ENCODE results near the gene POLG.

The POLG gene

GRCh38 chr15:89366656-89367393, 32.2 kb upstream of the POLG start:
- no peak for DNase-seq (ENCODE audit: low read depth in 1 of 2, low spot score in 1 of 2)
- no peak for TF ChIP-seq JUND (IDR thresholded peaks at IDR 0.05; ENCODE audit: low read depth)
- in situ Hi-C loops (cut with HindIII; ENCODE audit: low pct_unique_long_range_greater_than_20kb, low sequenced_read_pairs), result no loop called here

GRCh38 chr15:89365462-89366065, 30.9 kb upstream of the POLG start:
- no peak for TF ChIP-seq JUND (IDR thresholded peaks at IDR 0.05; ENCODE audit: low read depth)
- DNase-seq (ENCODE audit: low read depth in 1 of 2, low spot score in 1 of 2), result no peak
- in situ Hi-C loops (cut with HindIII; ENCODE audit: low pct_unique_long_range_greater_than_20kb, low sequenced_read_pairs), result no loop called here

- in situ Hi-C loops (cut with HindIII; ENCODE audit: low pct_unique_long_range_greater_than_20kb, low sequenced_read_pairs), result no loop called here
- peak; percentile 45 to 77 for DNase-seq (ENCODE audit: low read depth in 1 of 2, low spot score in 1 of 2)
Measured at GRCh38 chr15:89364741-89365450, 30.3 kb upstream of the POLG start.

GRCh38 chr15:89364341-89364740, 29.7 kb upstream of the POLG start:
- no peak for DNase-seq (ENCODE audit: low read depth in 1 of 2, low spot score in 1 of 2)
- TF ChIP-seq JUND (IDR thresholded peaks at IDR 0.05; ENCODE audit: low read depth), result no peak
- in situ Hi-C loops (cut with HindIII; ENCODE audit: low pct_unique_long_range_greater_than_20kb, low sequenced_read_pairs), result no loop called here

More at GRCh38 chr15:89364741-89365450, 30.3 kb upstream of the POLG start:
- TF ChIP-seq JUND (IDR thresholded peaks at IDR 0.05; ENCODE audit: low read depth), result no peak

GRCh38 chr15:89363770-89364169, 29.1 kb upstream of the POLG start:
- no peak for DNase-seq (ENCODE audit: low read depth in 1 of 2, low spot score in 1 of 2)
- in situ Hi-C loops (cut with HindIII; ENCODE audit: low pct_unique_long_range_greater_than_20kb, low sequenced_read_pairs), result no loop called here
- no peak for TF ChIP-seq JUND (IDR thresholded peaks at IDR 0.05; ENCODE audit: low read depth)

- no peak for DNase-seq (ENCODE audit: low read depth in 1 of 2, low spot score in 1 of 2)
- in situ Hi-C loops (cut with HindIII; ENCODE audit: low pct_unique_long_range_greater_than_20kb, low sequenced_read_pairs), result no loop called here
- TF ChIP-seq JUND (IDR thresholded peaks at IDR 0.05; ENCODE audit: low read depth), result no peak
Measured at GRCh38 chr15:89363133-89363532, 28.5 kb upstream of the POLG start.

GRCh38 chr15:89362203-89363101, 27.8 kb upstream of the POLG start:
- in situ Hi-C loops (cut with HindIII; ENCODE audit: low pct_unique_long_range_greater_than_20kb, low sequenced_read_pairs), result no loop called here
- DNase-seq (ENCODE audit: low read depth in 1 of 2, low spot score in 1 of 2), result no peak
- TF ChIP-seq JUND (IDR thresholded peaks at IDR 0.05; ENCODE audit: low read depth), result no peak

GRCh38 chr15:89361451-89362202, 27.0 kb upstream of the POLG start:
- DNase-seq (ENCODE audit: low read depth in 1 of 2, low spot score in 1 of 2), result peak; percentile 75 to 99
- TF ChIP-seq JUND (IDR thresholded peaks at IDR 0.05; ENCODE audit: low read depth), result no peak
- in situ Hi-C loops (cut with HindIII; ENCODE audit: low pct_unique_long_range_greater_than_20kb, low sequenced_read_pairs), result no loop called here

GRCh38 chr15:89360294-89360971, 25.8 kb upstream of the POLG start:
- in situ Hi-C loops (cut with HindIII; ENCODE audit: low pct_unique_long_range_greater_than_20kb, low sequenced_read_pairs), result no loop called here
- no peak for DNase-seq (ENCODE audit: low read depth in 1 of 2, low spot score in 1 of 2)
- TF ChIP-seq JUND (IDR thresholded peaks at IDR 0.05; ENCODE audit: low read depth), result no peak

GRCh38 chr15:89359471-89360293, 25.1 kb upstream of the POLG start:
- in situ Hi-C loops (cut with HindIII; ENCODE audit: low pct_unique_long_range_greater_than_20kb, low sequenced_read_pairs), result no loop called here
- no peak for DNase-seq (ENCODE audit: low read depth in 1 of 2, low spot score in 1 of 2)
- no peak for TF ChIP-seq JUND (IDR thresholded peaks at IDR 0.05; ENCODE audit: low read depth)

All from T47D (cell line).